Measurements from ENCODE around the gene LRRC40.

- TF ChIP-seq EZH2phosphoT487 (IDR thresholded peaks at IDR 0.05; ENCODE audit: low read depth) (no peak), CTCF (IDR thresholded peaks at IDR 0.05; ENCODE audit: low read depth, low read length) (no peak)
Measured at GRCh38 chr1:70188522-70188921, 16.9 kb downstream of the LRRC40 start.
